GM12878 (cell line): Measurements from ENCODE around the gene DDIT3. TPM values are rescaled to one million over a fixed set of nuclear protein-coding genes. Genes with fewer than 3 reads are reported as not detected.
"Not testable (repeated sequence)": the region's sequence is repeated elsewhere in the genome, so short reads cannot be mapped to it uniquely, and the experiment has no call there.

ENCODE experiments used
- ATAC-seq: fragments of 200-7000 bp; cut with Tn5 transposase; 3 replicates; pipeline ENCODE4 v1.9.1; 2020; ENCODE audit warnings: mild to moderate bottlenecking, moderate library complexity
- BruUV-seq: library from RNA; stranded (reverse); fragments of 400-500 nt; replicated peaks from 2 replicates; lab custom pipeline; 2021; lab: Mats Ljungman, UMichigan
- CTCF ChIA-PET: fragments of 300-600 bp; sonication (Branson Sonifier 250); formaldehyde crosslinking; extraction: SDS; loops from one replicate; lab custom pipeline; 2021; ENCODE audit warnings: inconsistent platforms; lab: Yijun Ruan, JAX
- POLR2A ChIA-PET: fragments of 350-600 bp; formaldehyde crosslinking; extraction: SDS; loops from one replicate; lab custom pipeline; 2021; ENCODE audit warnings: inconsistent platforms; lab: Charles Lee
- RAD21 ChIA-PET: fragments of 300-600 bp; sonication (Branson Sonifier 250); formaldehyde crosslinking; loops from one replicate; lab custom pipeline; 2023; ENCODE audit warnings: antibody characterized with exemption; ENCODE audit not compliant: unreplicated experiment; lab: Charles Lee
- SMC1A ChIA-PET: fragments of 300-600 bp; sonication (Branson Sonifier 250); formaldehyde crosslinking; loops from one replicate; lab custom pipeline; 2023; ENCODE audit not compliant: unreplicated experiment, uncharacterized antibody; lab: Charles Lee
- DNase-seq: peaks from one replicate; pipeline ENCODE4 v3.0.0-alpha.2; 2011; ENCODE audit warnings: low read depth, low spot score
- FAIRE-seq: peaks from 3 replicates; lab custom pipeline; 2011; peaks lifted over from hg19 to GRCh38; lab: Jason Lieb, UNC
- H2AFZ ChIP-seq: 2 replicates; pipeline ENCODE4 v1.6.0; 2011; ENCODE audit warnings: low read depth, low read length, control low read depth; ENCODE audit not compliant: control insufficient read depth
- H3K27ac ChIP-seq: 2 replicates; pipeline ENCODE4 v1.5.1; 2011; ENCODE audit warnings: control low read depth; ENCODE audit not compliant: control insufficient read depth, insufficient read depth
- H3K27me3 ChIP-seq, 2 experiments: replicated peaks in 1 of 2; 2 replicates each; pipeline versions ENCODE4 v1.6.0 to v1.6.1; 2011; ENCODE audit warnings: low read length in 1 of 2; ENCODE audit not compliant: control insufficient read depth in 2 of 2, insufficient read depth in 2 of 2
- H3K36me3 ChIP-seq, 2 experiments: 2 replicates each; pipeline ENCODE4 v1.5.1; 2011; ENCODE audit warnings: low read length in 1 of 2; ENCODE audit not compliant: control insufficient read depth in 2 of 2, insufficient read depth in 2 of 2
- H3K4me1 ChIP-seq: 2 replicates; pipeline ENCODE4 v1.6.1; 2011; ENCODE audit warnings: mild to moderate bottlenecking, low read length, moderate library complexity, mixed read lengths; ENCODE audit not compliant: control insufficient read depth, insufficient read depth
- H3K4me2 ChIP-seq: 2 replicates; pipeline ENCODE4 v1.6.0; 2011; ENCODE audit warnings: control low read depth; ENCODE audit not compliant: control insufficient read depth, insufficient read depth
- H3K4me3 ChIP-seq: fragments of 200-600 bp; sonication (generic); 2 replicates; pipeline ENCODE4 v1.5.1; 2016
- H3K79me2 ChIP-seq: 2 replicates; pipeline ENCODE4 v1.6.0; 2011; ENCODE audit warnings: low read length; ENCODE audit not compliant: control insufficient read depth, insufficient read depth
- H3K9ac ChIP-seq: 2 replicates; pipeline ENCODE4 v1.8.0; 2011; ENCODE audit warnings: low read length, control low read depth, mixed read lengths; ENCODE audit not compliant: control insufficient read depth, insufficient read depth
- H3K9me3 ChIP-seq: replicated peaks from 3 replicates; pipeline ENCODE4 v1.5.1; 2011; ENCODE audit warnings: mild to moderate bottlenecking, low read length; ENCODE audit not compliant: control insufficient read depth, insufficient read depth
- H4K20me1 ChIP-seq: 2 replicates; pipeline ENCODE4 v1.6.0; 2011; ENCODE audit not compliant: control insufficient read depth, insufficient read depth
- HDAC6 ChIP-seq: fragments of 200-600 bp; sonication (generic); IDR thresholded peaks from one replicate; pipeline ENCODE4 v1.8.0; 2017; ENCODE audit warnings: antibody characterized with exemption; ENCODE audit not compliant: unreplicated experiment
- TCF12 ChIP-seq: IDR thresholded peaks from 2 replicates; pipeline ENCODE4 v1.6.1; 2011; ENCODE audit warnings: low read depth, mild to moderate bottlenecking, low read length
- WGBS: methylation state at CpG from one replicate; pipeline ENCODE4 v1.1.6; 2016; ENCODE audit warnings: low lambda C conversion rate; ENCODE audit not compliant: insufficient replicate concordance, insufficient coverage; ENCODE audit errors: missing lambda C conversion rate; 5-methylcytosine and 5-hydroxymethylcytosine counted together
- in situ Hi-C: fragments of 300-500 bp; cut with MboI; formaldehyde crosslinking; loops from 9 replicates; pipeline ENCODE4 v1.14.3; 2018; ENCODE audit warnings: mixed read lengths
- intact Hi-C: fragments of 100-400 bp; cut with micrococcal nuclease; formaldehyde crosslinking; loops from one replicate; pipeline ENCODE4 v1.14.2; 2022; ENCODE audit not compliant: unreplicated experiment
- polyA plus RNA-seq, 11 experiments: library from polyadenylated mRNA; depleted of rRNA in 4 of 11; unstranded in 6 of 11; stranded (reverse) in 5 of 11; fragments of >200 nt; fragmentation: Nextera tagmentation in 4 of 11; fragmentation: Illumina TruSeq in 1 of 11; extraction: Ambion mirVana in 4 of 11; extraction: Trizol in 1 of 11; gene quantifications; 1 replicate in 1 of 11; 2 replicates in 10 of 11; pipeline versions ENCODE4 v1.2.1 to v1.2.3, GENCODE V29; 2011 to 2016; ENCODE audit warnings: inconsistent platforms in 2 of 11, missing spikeins in 2 of 11, low read depth in 1 of 11
- total RNA-seq, 4 experiments: library from RNA; depleted of rRNA in 3 of 4; stranded (reverse); fragments of >200 nt in 3 of 4; fragmentation: Illumina TruSeq in 1 of 4; extraction: Trizol in 1 of 4; gene quantifications; 2 replicates each; pipeline versions ENCODE4 v1.2.1 to v1.2.3, GENCODE V29; 2013 to 2021

The DDIT3 gene
- total and polyA plus RNA-seq, 10 of the 15 experiments (the other 5 are each of a cell fraction or from before 2014, with no cell fraction given) = 9.2 to 28.9 (median 15.5) TPM

- ATAC-seq = no peak
- H3K9ac ChIP-seq = no peak overlapping the region
- H3K79me2 ChIP-seq = no peaks in the 10 kb centered on the region
- no peak for FAIRE-seq
- POLR2A ChIA-PET = no interaction called here
- no peaks in the 10 kb centered on the region for H4K20me1 ChIP-seq
- no peak overlapping the region for H2AFZ ChIP-seq
- H3K27ac ChIP-seq = no peak overlapping the region
- intact Hi-C loops = no loop called here
- CTCF ChIA-PET = interaction anchor here (0.6 to 0.9 kb wide), 2 partner anchors 48 to 59 kb away, joined by 3 read pairs; no protein-coding TSS in a partner anchor
- TF ChIP-seq TCF12 (no peak), HDAC6 (no peak)
- BruUV-seq = no TSS peak
- H3K4me3 ChIP-seq = no peak overlapping the region
- in situ Hi-C loops = no loop called here
- RAD21 ChIA-PET = no interaction called here
- DNase-seq = no peak
- WGBS = 97% methylated on average over 4 of the region's 4 CpGs
- SMC1A ChIA-PET = no interaction called here
- no peaks in the 10 kb centered on the region for H3K4me1 ChIP-seq
- H3K36me3 ChIP-seq = peaks cover 23 to 37% of the 10 kb centered on the region in 2 experiments
- H3K4me2 ChIP-seq = no peak overlapping the region
- no peaks in the 10 kb centered on the region for H3K27me3 ChIP-seq
- no peaks in the 10 kb centered on the region for H3K9me3 ChIP-seq
Observed at GRCh38 chr12:57511161-57511560, 9.2 kb downstream of the DDIT3 start.

- ATAC-seq, FAIRE-seq, in situ Hi-C loops, H3K9ac ChIP-seq, H3K9me3 ChIP-seq, DNase-seq, H3K4me2 ChIP-seq, SMC1A ChIA-PET, H3K4me3 ChIP-seq, H2AFZ ChIP-seq, CTCF ChIA-PET, H3K27ac ChIP-seq, H4K20me1 ChIP-seq, H3K4me1 ChIP-seq, POLR2A ChIA-PET, BruUV-seq, H3K27me3 ChIP-seq, intact Hi-C loops, H3K79me2 ChIP-seq, RAD21 ChIA-PET: not testable (repeated sequence)
- peaks cover 18 to 36% of the 10 kb centered on the region in 2 experiments for H3K36me3 ChIP-seq
- 97% methylated on average over 14 of the region's 28 CpGs for WGBS
Observed at GRCh38 chr12:57507796-57508195, 12.5 kb downstream of the DDIT3 start.

DNA sequence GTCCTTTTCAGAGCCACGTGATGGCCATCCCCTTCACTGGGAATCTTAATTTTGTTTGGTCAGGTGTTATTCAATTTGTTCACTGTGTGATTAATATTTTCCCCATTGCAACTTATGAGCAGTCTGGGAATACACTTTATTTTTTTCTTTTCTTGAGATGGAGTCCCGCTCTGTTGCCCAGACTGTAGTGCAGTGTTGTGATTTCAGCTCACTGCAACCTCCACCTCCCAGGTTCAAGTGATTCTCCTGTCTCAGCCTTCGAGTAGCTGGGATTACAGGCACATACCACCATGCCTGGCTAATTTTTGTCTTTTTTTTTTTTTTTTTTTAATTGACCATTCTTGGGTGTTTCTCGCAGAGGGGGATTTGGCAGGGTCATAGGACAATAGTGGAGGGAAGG, 13.8 kb downstream of the DDIT3 start:
- BruUV-seq, H3K4me2 ChIP-seq, DNase-seq, intact Hi-C loops, H3K4me3 ChIP-seq, in situ Hi-C loops, SMC1A ChIA-PET, H3K4me1 ChIP-seq, H3K79me2 ChIP-seq, H3K27me3 ChIP-seq, H4K20me1 ChIP-seq, CTCF ChIA-PET, RAD21 ChIA-PET, H3K9me3 ChIP-seq, H3K9ac ChIP-seq, H2AFZ ChIP-seq, ATAC-seq, FAIRE-seq, H3K27ac ChIP-seq: not testable (repeated sequence)
- 98% methylated on average over 3 of the region's 4 CpGs for WGBS
- POLR2A ChIA-PET = interaction anchor here (1.0 kb wide), 1 partner anchor 9 kb away, joined by 3 read pairs; no protein-coding TSS in a partner anchor
- peaks cover 9 to 26% of the 10 kb centered on the region in 2 experiments for H3K36me3 ChIP-seq
